Measurements from ENCODE around the gene HSPA1A.

Gene HSPA1A

GRCh38 chr6:31847276-31847978 lies 32.1 kb downstream of the HSPA1A start:
- no peak for TF ChIP-seq SIN3A (IDR thresholded peaks at IDR 0.05; ENCODE audit: borderline replicate concordance, insufficient read depth, low read length)
- TF ChIP-seq REST (IDR thresholded peaks at IDR 0.05; ENCODE audit: insufficient read depth in 1 of 2, low read depth in 2 of 2, low read length in 2 of 2), result no peak
- no peak for TF ChIP-seq FOXP2 (optimal IDR thresholded peaks at IDR 0.05; ENCODE audit: borderline replicate concordance, extremely low read depth, extremely low read length, insufficient read depth)
- no peak for TF ChIP-seq POLR2AphosphoS5 (IDR thresholded peaks at IDR 0.05; ENCODE audit: low read depth, low read length)
- TF ChIP-seq TAF1 (IDR thresholded peaks at IDR 0.05; ENCODE audit: borderline replicate concordance, insufficient read depth, low read length), result no peak

GRCh38 chr6:31850765-31851484 lies 35.6 kb downstream of the HSPA1A start:
- TF ChIP-seq SIN3A (IDR thresholded peaks at IDR 0.05; ENCODE audit: borderline replicate concordance, insufficient read depth, low read length) (no peak), POLR2AphosphoS5 (IDR thresholded peaks at IDR 0.05; ENCODE audit: low read depth, low read length) (no peak), TAF1 (IDR thresholded peaks at IDR 0.05; ENCODE audit: borderline replicate concordance, insufficient read depth, low read length) (no peak), REST (IDR thresholded peaks at IDR 0.05; ENCODE audit: insufficient read depth in 1 of 2, low read depth in 2 of 2, low read length in 2 of 2) (no peak), FOXP2 (optimal IDR thresholded peaks at IDR 0.05; ENCODE audit: borderline replicate concordance, extremely low read depth, extremely low read length, insufficient read depth) (no peak)

GRCh38 chr6:31851485-31851832 lies 36.1 kb downstream of the HSPA1A start:
- TF ChIP-seq REST (IDR thresholded peaks at IDR 0.05; ENCODE audit: insufficient read depth in 1 of 2, low read depth in 2 of 2, low read length in 2 of 2) (no peak), TAF1 (IDR thresholded peaks at IDR 0.05; ENCODE audit: borderline replicate concordance, insufficient read depth, low read length) (no peak), SIN3A (IDR thresholded peaks at IDR 0.05; ENCODE audit: borderline replicate concordance, insufficient read depth, low read length) (no peak), FOXP2 (optimal IDR thresholded peaks at IDR 0.05; ENCODE audit: borderline replicate concordance, extremely low read depth, extremely low read length, insufficient read depth) (no peak), POLR2AphosphoS5 (IDR thresholded peaks at IDR 0.05; ENCODE audit: low read depth, low read length) (no peak)

- TF ChIP-seq POLR2AphosphoS5 (IDR thresholded peaks at IDR 0.05; ENCODE audit: low read depth, low read length), result no peak
- no peak for TF ChIP-seq REST (IDR thresholded peaks at IDR 0.05; ENCODE audit: insufficient read depth in 1 of 2, low read depth in 2 of 2, low read length in 2 of 2)
- TF ChIP-seq FOXP2 (optimal IDR thresholded peaks at IDR 0.05; ENCODE audit: borderline replicate concordance, extremely low read depth, extremely low read length, insufficient read depth), result no peak
- TF ChIP-seq TAF1 (IDR thresholded peaks at IDR 0.05; ENCODE audit: borderline replicate concordance, insufficient read depth, low read length), result no peak
- TF ChIP-seq SIN3A (IDR thresholded peaks at IDR 0.05; ENCODE audit: borderline replicate concordance, insufficient read depth, low read length), result no peak
These were observed 43.4 kb downstream of the HSPA1A start for GRCh38 chr6:31858707-31859106.

All from PFSK-1 (cell line).